SK-N-SH (cell line): Measurements from ENCODE around the gene DNAJC16. TPM values are rescaled to one million over a fixed set of nuclear protein-coding genes. Genes with fewer than 3 reads are reported as not detected.

Source experiments
- CHD2 ChIP-seq: fragments of 150-350 bp; IDR thresholded peaks from 2 replicates; pipeline ENCODE4 v1.6.1; 2018; ENCODE audit warnings: low read length; ENCODE audit not compliant: partially characterized antibody
- EZH2phosphoT487 ChIP-seq: fragments of 200-600 bp; sonication (generic); IDR thresholded peaks from 2 replicates; pipeline ENCODE4 v1.6.1; 2017; ENCODE audit warnings: low read depth, mixed run types, mild to moderate bottlenecking, antibody characterized with exemption, moderate library complexity, borderline replicate concordance
- MEF2A ChIP-seq: IDR thresholded peaks from 2 replicates; pipeline ENCODE4 v1.4.0; 2012; ENCODE audit warnings: low read depth, borderline replicate concordance
- RCOR1 ChIP-seq: fragments of 150-350 bp; IDR thresholded peaks from 2 replicates; pipeline ENCODE4 v1.6.1; 2017; ENCODE audit warnings: antibody characterized with exemption, low read length
- RXRA ChIP-seq: IDR thresholded peaks from 2 replicates; pipeline ENCODE4 v1.4.0; 2012; ENCODE audit warnings: low read depth, mild to moderate bottlenecking, borderline replicate concordance
- SIN3A ChIP-seq: IDR thresholded peaks from 2 replicates; pipeline ENCODE4 v1.6.1; 2012; ENCODE audit warnings: low read depth, mild to moderate bottlenecking, low read length, moderate library complexity, borderline replicate concordance
- SMC3 ChIP-seq: IDR thresholded peaks from 2 replicates; pipeline ENCODE4 v1.6.1; 2012; ENCODE audit warnings: low read depth, low read length, improper control_type of control experiment
- TAF1 ChIP-seq: IDR thresholded peaks from 2 replicates; pipeline ENCODE4 v1.6.1; 2012; ENCODE audit warnings: low read depth, mild to moderate bottlenecking, low read length, moderate library complexity, borderline replicate concordance
- TCF12 ChIP-seq: IDR thresholded peaks from 2 replicates; pipeline ENCODE4 v1.4.0; 2012
- TEAD4 ChIP-seq: IDR thresholded peaks from 2 replicates; pipeline ENCODE4 v1.4.0; 2012; ENCODE audit warnings: mild to moderate bottlenecking, borderline replicate concordance; ENCODE audit not compliant: insufficient read depth
- YY1 ChIP-seq: IDR thresholded peaks from 2 replicates; pipeline ENCODE4 v1.4.0; 2012; ENCODE audit warnings: low read depth, mild to moderate bottlenecking
- polyA plus RNA-seq, 3 experiments: library from polyadenylated mRNA; depleted of rRNA; stranded (reverse); fragments of >200 nt; gene quantifications; 2 replicates each; pipeline ENCODE4 v1.2.3, GENCODE V29; 2012
- TF ChIP-seq, protein P1 (sequence below): IDR thresholded peaks from 2 replicates; pipeline ENCODE4; 2012
- TF ChIP-seq, protein P2 (sequence below): IDR thresholded peaks from 2 replicates; pipeline ENCODE4 v1.4.0; 2012; ENCODE audit warnings: low read depth, borderline replicate concordance
- TF ChIP-seq, protein P3 (sequence below): IDR thresholded peaks from 2 replicates; pipeline ENCODE4 v1.6.1; 2012; ENCODE audit warnings: mild to moderate bottlenecking, low read depth, low read length, moderate library complexity

The DNAJC16 gene
- polyA plus RNA-seq, 1 of the 3 experiments (the other 2 are of a cell fraction) = 8.4 TPM

DNA sequence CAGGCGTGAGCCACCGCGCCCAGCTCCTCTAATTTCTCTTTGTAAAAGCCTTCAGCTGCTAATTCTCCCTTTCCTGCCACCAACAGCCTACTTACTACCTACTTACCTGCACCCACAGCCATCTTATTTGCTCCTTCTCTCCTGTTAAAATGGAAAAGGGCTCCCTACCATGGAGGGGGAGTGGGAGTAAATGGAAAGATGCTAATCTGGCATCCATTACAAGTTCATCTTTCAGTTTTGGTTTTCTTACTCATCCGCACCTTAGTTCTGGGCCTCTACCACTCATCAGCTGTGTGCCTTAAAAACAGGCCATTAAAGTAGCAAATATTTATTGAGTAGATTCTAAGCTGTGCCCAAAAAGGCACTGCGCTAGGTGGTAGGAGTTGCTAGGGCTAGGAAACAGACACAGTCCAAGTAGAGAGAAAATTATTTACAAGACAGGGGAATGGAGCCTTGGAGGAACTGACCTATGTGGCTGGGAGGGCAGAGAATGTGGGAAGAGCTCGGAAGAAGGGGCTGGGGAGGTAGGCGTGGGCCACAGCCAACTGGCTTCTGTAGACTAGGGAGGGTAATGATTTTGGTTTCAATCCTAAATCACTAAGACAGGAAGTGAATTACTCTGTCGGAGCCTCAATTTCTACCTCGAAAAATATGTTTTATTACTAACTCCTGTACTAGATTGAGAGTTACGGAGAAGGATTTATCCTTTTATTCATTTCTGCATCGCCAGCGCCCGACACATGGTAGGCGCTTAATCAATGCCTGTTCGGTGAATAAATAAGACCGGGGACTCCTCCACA, 89.9 kb downstream of the DNAJC16 start (continued):
- TF ChIP-seq, protein P1, sequence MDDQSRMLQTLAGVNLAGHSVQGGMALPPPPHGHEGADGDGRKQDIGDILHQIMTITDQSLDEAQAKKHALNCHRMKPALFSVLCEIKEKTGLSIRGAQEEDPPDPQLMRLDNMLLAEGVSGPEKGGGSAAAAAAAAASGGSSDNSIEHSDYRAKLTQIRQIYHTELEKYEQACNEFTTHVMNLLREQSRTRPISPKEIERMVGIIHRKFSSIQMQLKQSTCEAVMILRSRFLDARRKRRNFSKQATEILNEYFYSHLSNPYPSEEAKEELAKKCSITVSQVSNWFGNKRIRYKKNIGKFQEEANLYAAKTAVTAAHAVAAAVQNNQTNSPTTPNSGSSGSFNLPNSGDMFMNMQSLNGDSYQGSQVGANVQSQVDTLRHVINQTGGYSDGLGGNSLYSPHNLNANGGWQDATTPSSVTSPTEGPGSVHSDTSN = peak; percentile 36; the same call in 1 of the 2 replicates
- TF ChIP-seq TEAD4 = no peak
- no peak for TF ChIP-seq RXRA
- no peak for TF ChIP-seq TCF12
- TF ChIP-seq MEF2A = no peak
- TF ChIP-seq, protein P2, sequence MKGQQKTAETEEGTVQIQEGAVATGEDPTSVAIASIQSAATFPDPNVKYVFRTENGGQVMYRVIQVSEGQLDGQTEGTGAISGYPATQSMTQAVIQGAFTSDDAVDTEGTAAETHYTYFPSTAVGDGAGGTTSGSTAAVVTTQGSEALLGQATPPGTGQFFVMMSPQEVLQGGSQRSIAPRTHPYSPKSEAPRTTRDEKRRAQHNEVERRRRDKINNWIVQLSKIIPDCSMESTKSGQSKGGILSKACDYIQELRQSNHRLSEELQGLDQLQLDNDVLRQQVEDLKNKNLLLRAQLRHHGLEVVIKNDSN = no peak
- 0 out of 2 replicates have a peak, but pooled peaks have one; percentile 5 for TF ChIP-seq YY1
- TF ChIP-seq, protein P3, sequence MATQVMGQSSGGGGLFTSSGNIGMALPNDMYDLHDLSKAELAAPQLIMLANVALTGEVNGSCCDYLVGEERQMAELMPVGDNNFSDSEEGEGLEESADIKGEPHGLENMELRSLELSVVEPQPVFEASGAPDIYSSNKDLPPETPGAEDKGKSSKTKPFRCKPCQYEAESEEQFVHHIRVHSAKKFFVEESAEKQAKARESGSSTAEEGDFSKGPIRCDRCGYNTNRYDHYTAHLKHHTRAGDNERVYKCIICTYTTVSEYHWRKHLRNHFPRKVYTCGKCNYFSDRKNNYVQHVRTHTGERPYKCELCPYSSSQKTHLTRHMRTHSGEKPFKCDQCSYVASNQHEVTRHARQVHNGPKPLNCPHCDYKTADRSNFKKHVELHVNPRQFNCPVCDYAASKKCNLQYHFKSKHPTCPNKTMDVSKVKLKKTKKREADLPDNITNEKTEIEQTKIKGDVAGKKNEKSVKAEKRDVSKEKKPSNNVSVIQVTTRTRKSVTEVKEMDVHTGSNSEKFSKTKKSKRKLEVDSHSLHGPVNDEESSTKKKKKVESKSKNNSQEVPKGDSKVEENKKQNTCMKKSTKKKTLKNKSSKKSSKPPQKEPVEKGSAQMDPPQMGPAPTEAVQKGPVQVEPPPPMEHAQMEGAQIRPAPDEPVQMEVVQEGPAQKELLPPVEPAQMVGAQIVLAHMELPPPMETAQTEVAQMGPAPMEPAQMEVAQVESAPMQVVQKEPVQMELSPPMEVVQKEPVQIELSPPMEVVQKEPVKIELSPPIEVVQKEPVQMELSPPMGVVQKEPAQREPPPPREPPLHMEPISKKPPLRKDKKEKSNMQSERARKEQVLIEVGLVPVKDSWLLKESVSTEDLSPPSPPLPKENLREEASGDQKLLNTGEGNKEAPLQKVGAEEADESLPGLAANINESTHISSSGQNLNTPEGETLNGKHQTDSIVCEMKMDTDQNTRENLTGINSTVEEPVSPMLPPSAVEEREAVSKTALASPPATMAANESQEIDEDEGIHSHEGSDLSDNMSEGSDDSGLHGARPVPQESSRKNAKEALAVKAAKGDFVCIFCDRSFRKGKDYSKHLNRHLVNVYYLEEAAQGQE = no peak
- no peak for TF ChIP-seq EZH2phosphoT487
- no peak; the same call in 1 of the 2 replicates for TF ChIP-seq TAF1
- TF ChIP-seq RCOR1 = no peak
- no peak for TF ChIP-seq CHD2
- TF ChIP-seq SMC3 = no peak
- TF ChIP-seq SIN3A = no peak
